HEK293 (cell line): ENCODE measurements around the gene RBP7.
"Not testable (repeated sequence)": the region's sequence is repeated elsewhere in the genome, so short reads cannot be mapped to it uniquely, and the experiment has no call there.

Source experiments
- CTCF ChIA-PET: fragments of 350-600 bp; formaldehyde crosslinking; extraction: SDS; loops from one replicate; lab custom pipeline; 2021; ENCODE audit warnings: antibody characterized with exemption; lab: Yijun Ruan, JAX
- POLR2A ChIA-PET: fragments of 300-600 bp; formaldehyde crosslinking; extraction: SDS; loops from one replicate; lab custom pipeline; 2020; ENCODE audit warnings: antibody characterized with exemption, inconsistent platforms; lab: Yijun Ruan, JAX
- H3K27ac ChIP-seq: fragments of 200-500 bp; sonication (Bioruptor generic); 2 replicates; pipeline ENCODE4 v1.5.1; 2014; ENCODE audit warnings: low read depth, low read length, control low read depth, inconsistent platforms; ENCODE audit errors: extremely low read depth
- H3K36me3 ChIP-seq, 2 experiments: fragments of 200-500 bp in 1 of 2; sonication (Bioruptor generic) in 1 of 2; 1 replicate in 1 of 2; 2 replicates in 1 of 2; pipeline ENCODE4 v1.5.1; 2014 to 2017; ENCODE audit warnings: inconsistent platforms in 2 of 2, low read length in 2 of 2; ENCODE audit not compliant: control insufficient read depth in 2 of 2, insufficient read depth in 1 of 2
- H3K4me1 ChIP-seq: fragments of 200-500 bp; sonication (Bioruptor generic); 2 replicates; pipeline ENCODE4 v1.5.1; 2014; ENCODE audit warnings: mild to moderate bottlenecking, low read length, inconsistent platforms; ENCODE audit not compliant: control insufficient read depth, insufficient read depth
- H3K4me3 ChIP-seq: 2 replicates; pipeline ENCODE4 v1.5.1; 2011; ENCODE audit warnings: low read depth, mild to moderate bottlenecking, control low read depth, low read length, moderate library complexity
- H3K9me3 ChIP-seq: fragments of 200-500 bp; sonication (Bioruptor generic); 2 replicates; pipeline ENCODE4 v1.5.1; 2014; ENCODE audit warnings: low read depth, low read length, inconsistent platforms; ENCODE audit not compliant: control insufficient read depth, insufficient read depth
- FEZF1 ChIP-seq: fragments of 450-650 bp; formaldehyde crosslinking; IDR thresholded peaks from 2 replicates; pipeline ENCODE4 v1.5.1; 2016; ENCODE audit warnings: missing biosample characterization, missing genetic modification characterization
- KLF10 ChIP-seq: fragments of 450-650 bp; IDR thresholded peaks from 2 replicates; pipeline ENCODE4 v1.5.1; 2018; ENCODE audit warnings: missing biosample characterization, mild to moderate bottlenecking, missing genetic modification characterization
- OSR2 ChIP-seq: fragments of 450-650 bp; formaldehyde crosslinking; IDR thresholded peaks from 2 replicates; pipeline ENCODE4 v1.5.1; 2016; ENCODE audit warnings: missing biosample characterization, missing genetic modification characterization
- PRDM1 ChIP-seq: fragments of 450-650 bp; formaldehyde crosslinking; IDR thresholded peaks from 2 replicates; pipeline ENCODE4; 2016; ENCODE audit warnings: missing biosample characterization, missing genetic modification characterization
- SETDB1 ChIP-seq: IDR thresholded peaks from one replicate; pipeline ENCODE4 v1.6.1; 2017; ENCODE audit warnings: mild to moderate bottlenecking, low read length, moderate library complexity, mixed read lengths; ENCODE audit not compliant: insufficient read length
- TCF7L2 ChIP-seq: IDR thresholded peaks from 2 replicates; pipeline ENCODE4 v1.6.1; 2011; ENCODE audit warnings: low read depth, mild to moderate bottlenecking, inconsistent platforms, low read length, moderate library complexity, borderline replicate concordance
- TRIM28 ChIP-seq: IDR thresholded peaks from 2 replicates; pipeline ENCODE4 v1.6.1; 2011; ENCODE audit warnings: low read length, control low read depth, borderline replicate concordance
- YY1 ChIP-seq: fragments of 450-650 bp; formaldehyde crosslinking; IDR thresholded peaks from 2 replicates; pipeline ENCODE4 v1.5.1; 2018; ENCODE audit warnings: missing biosample characterization, missing genetic modification characterization
- ZNF133 ChIP-seq: fragments of 450-650 bp; formaldehyde crosslinking; IDR thresholded peaks from 2 replicates; pipeline ENCODE4 v1.5.1; 2016; ENCODE audit warnings: missing biosample characterization, missing genetic modification characterization
- ZNF16 ChIP-seq: fragments of 450-650 bp; formaldehyde crosslinking; IDR thresholded peaks from 2 replicates; pipeline ENCODE4 v1.5.1; 2016; ENCODE audit warnings: low read depth, missing biosample characterization, missing genetic modification characterization
- ZNF174 ChIP-seq: fragments of 450-650 bp; formaldehyde crosslinking; IDR thresholded peaks from 2 replicates; pipeline ENCODE4 v1.5.0; 2017; ENCODE audit warnings: missing biosample characterization, mild to moderate bottlenecking, missing genetic modification characterization
- ZNF214 ChIP-seq: fragments of 450-650 bp; formaldehyde crosslinking; IDR thresholded peaks from 2 replicates; pipeline ENCODE4 v1.5.1; 2017; ENCODE audit warnings: missing biosample characterization, mild to moderate bottlenecking, missing genetic modification characterization, borderline replicate concordance
- ZNF311 ChIP-seq: fragments of 450-650 bp; formaldehyde crosslinking; IDR thresholded peaks from 2 replicates; pipeline ENCODE4 v1.5.1; 2017; ENCODE audit warnings: missing biosample characterization, missing genetic modification characterization, borderline replicate concordance
- ZNF423 ChIP-seq: fragments of 450-650 bp; formaldehyde crosslinking; IDR thresholded peaks from 2 replicates; pipeline ENCODE4 v1.5.1; 2016; ENCODE audit warnings: missing biosample characterization, missing genetic modification characterization
- ZNF433 ChIP-seq: fragments of 450-650 bp; formaldehyde crosslinking; IDR thresholded peaks from 2 replicates; pipeline ENCODE4 v1.5.1; 2016; ENCODE audit warnings: missing biosample characterization, missing genetic modification characterization, low read depth
- ZNF548 ChIP-seq: fragments of 450-650 bp; formaldehyde crosslinking; IDR thresholded peaks from 2 replicates; pipeline ENCODE4 v1.5.1; 2016; ENCODE audit warnings: missing biosample characterization, missing genetic modification characterization
- ZNF560 ChIP-seq: fragments of 450-650 bp; formaldehyde crosslinking; IDR thresholded peaks from 2 replicates; pipeline ENCODE4 v1.5.1; 2017; ENCODE audit warnings: missing biosample characterization, missing genetic modification characterization, borderline replicate concordance
- ZNF621 ChIP-seq: fragments of 450-650 bp; formaldehyde crosslinking; IDR thresholded peaks from 2 replicates; pipeline ENCODE4 v1.5.1; 2017; ENCODE audit warnings: missing biosample characterization, missing genetic modification characterization
- ZNF623 ChIP-seq: fragments of 450-650 bp; formaldehyde crosslinking; IDR thresholded peaks from 2 replicates; pipeline ENCODE4 v1.5.1; 2016; ENCODE audit warnings: missing biosample characterization, missing genetic modification characterization
- ZNF776 ChIP-seq: fragments of 450-650 bp; formaldehyde crosslinking; IDR thresholded peaks from 2 replicates; pipeline ENCODE4 v1.5.0; 2017; ENCODE audit warnings: missing biosample characterization, missing genetic modification characterization, borderline replicate concordance
- ZSCAN23 ChIP-seq: fragments of 450-650 bp; formaldehyde crosslinking; IDR thresholded peaks from 2 replicates; pipeline ENCODE4 v1.5.1; 2016; ENCODE audit warnings: missing biosample characterization, missing genetic modification characterization
- TF ChIP-seq, protein P1 (sequence below): IDR thresholded peaks from 2 replicates; pipeline ENCODE4 v1.6.1; 2011; ENCODE audit warnings: mild to moderate bottlenecking, low read depth, low read length, borderline replicate concordance
- TF ChIP-seq, protein P2 (sequence below): fragments of 450-650 bp; formaldehyde crosslinking; IDR thresholded peaks from 2 replicates; pipeline ENCODE4 v1.5.1; 2016; ENCODE audit warnings: missing biosample characterization, missing genetic modification characterization

RBP7 gene

DNA sequence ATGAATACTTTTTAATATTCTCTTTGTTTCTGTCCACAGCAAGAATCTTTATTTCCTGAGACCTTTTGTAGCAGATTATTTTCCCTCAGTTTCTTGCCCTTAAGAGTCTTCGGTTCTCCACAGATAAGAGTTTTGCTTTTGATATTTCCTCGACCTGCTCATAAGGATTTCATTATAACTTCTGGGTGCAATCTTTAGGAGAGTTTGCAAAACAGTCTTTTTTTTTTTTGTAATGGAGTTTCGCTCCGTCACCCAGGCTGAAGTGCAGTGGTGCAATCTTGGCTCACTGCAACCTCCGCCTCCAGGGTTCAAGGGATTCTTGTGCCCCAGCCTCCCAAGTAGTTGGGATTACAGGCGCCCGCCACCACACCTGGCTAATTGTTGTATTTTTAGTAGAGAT, 25.6 kb downstream of the RBP7 start (continued):
- TF ChIP-seq ZNF433, result no peak
- TF ChIP-seq KLF10, result no peak
- TF ChIP-seq OSR2 (tag by site-specific recombination), result no peak
- TF ChIP-seq ZNF311, result no peak
- no peak for TF ChIP-seq ZNF16 (tag by site-specific recombination)

DNA sequence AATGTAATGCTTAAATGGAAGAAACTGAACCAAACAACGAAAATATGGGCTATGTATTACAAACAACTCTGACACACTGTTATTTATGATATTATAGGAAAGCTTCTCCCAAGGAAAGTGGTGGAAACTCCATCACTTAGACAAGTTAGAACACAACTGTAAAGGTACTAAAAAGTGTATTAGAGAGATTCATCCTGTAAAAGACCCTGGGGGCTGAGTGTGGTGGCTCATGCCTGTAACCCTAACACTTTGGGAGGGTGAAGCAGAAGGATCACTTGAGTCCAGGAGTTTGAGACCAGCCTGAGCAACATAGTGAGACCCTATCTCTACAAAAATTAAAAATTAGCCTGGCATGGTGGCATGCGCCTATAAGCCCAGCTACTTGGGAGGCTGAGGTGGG, 28.3 kb downstream of the RBP7 start:
- H3K4me1 ChIP-seq, result no peaks in the 10 kb centered on the region
- H3K4me3 ChIP-seq, result no peak overlapping the region
- no peak for TF ChIP-seq TCF7L2
- peak; percentile 54 for TF ChIP-seq SETDB1
- no peak for TF ChIP-seq ZNF214 (tag by site-specific recombination)
- no peaks in the 10 kb centered on the region for H3K9me3 ChIP-seq
- no peak overlapping the region for H3K27ac ChIP-seq
- ChIA-PET POLR2A (no interaction called here), CTCF (interaction anchor here (0.6 to 1.0 kb wide), 4 partner anchors 15 to 458 kb away, joined by 3 to 8 read pairs (median 4); no protein-coding TSS in a partner anchor)
- H3K36me3 ChIP-seq, result no peaks in the 10 kb centered on the region

DNA sequence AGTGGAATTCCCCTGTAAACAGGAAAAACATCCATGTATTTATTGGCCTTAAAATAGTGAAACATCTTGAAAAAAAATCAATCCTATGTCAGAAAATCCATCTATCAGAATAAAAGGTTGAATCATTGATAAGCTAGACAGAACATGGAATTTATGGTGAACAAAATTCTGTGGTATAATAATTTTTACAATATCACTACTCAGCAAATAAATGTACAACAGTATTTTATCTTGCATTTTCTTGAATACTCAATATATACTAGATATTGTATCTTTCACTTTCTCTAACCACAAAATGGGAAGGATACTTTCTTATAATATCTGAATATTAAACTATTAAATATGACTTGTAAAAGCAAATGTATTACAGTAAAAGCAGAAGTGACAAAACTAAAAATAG, 30.0 kb downstream of the RBP7 start:
- no peaks in the 10 kb centered on the region for H3K9me3 ChIP-seq
- POLR2A ChIA-PET, result no interaction called here
- H3K27ac ChIP-seq, result no peak overlapping the region
- no peaks in the 10 kb centered on the region for H3K36me3 ChIP-seq
- H3K4me1 ChIP-seq, result no peaks in the 10 kb centered on the region
- CTCF ChIA-PET, result no interaction called here
- TF ChIP-seq, protein P1, sequence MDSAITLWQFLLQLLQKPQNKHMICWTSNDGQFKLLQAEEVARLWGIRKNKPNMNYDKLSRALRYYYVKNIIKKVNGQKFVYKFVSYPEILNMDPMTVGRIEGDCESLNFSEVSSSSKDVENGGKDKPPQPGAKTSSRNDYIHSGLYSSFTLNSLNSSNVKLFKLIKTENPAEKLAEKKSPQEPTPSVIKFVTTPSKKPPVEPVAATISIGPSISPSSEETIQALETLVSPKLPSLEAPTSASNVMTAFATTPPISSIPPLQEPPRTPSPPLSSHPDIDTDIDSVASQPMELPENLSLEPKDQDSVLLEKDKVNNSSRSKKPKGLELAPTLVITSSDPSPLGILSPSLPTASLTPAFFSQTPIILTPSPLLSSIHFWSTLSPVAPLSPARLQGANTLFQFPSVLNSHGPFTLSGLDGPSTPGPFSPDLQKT, result no peak
- TF ChIP-seq YY1 (tag by site-specific recombination), result no peak
- no peak for TF ChIP-seq ZNF776 (tag by site-specific recombination)
- TF ChIP-seq ZNF133, result no peak
- TF ChIP-seq ZNF560 (tag by site-specific recombination), result no peak
- TF ChIP-seq ZNF623, result no peak
- TF ChIP-seq ZNF548, result no peak
- no peak for TF ChIP-seq TRIM28
- TF ChIP-seq ZSCAN23 (tag by site-specific recombination), result no peak
- TF ChIP-seq FEZF1 (tag by site-specific recombination), result no peak
- TF ChIP-seq ZNF621 (tag by site-specific recombination), result no peak
- TF ChIP-seq ZNF423 (tag by site-specific recombination), result no peak
- TF ChIP-seq, protein P2, sequence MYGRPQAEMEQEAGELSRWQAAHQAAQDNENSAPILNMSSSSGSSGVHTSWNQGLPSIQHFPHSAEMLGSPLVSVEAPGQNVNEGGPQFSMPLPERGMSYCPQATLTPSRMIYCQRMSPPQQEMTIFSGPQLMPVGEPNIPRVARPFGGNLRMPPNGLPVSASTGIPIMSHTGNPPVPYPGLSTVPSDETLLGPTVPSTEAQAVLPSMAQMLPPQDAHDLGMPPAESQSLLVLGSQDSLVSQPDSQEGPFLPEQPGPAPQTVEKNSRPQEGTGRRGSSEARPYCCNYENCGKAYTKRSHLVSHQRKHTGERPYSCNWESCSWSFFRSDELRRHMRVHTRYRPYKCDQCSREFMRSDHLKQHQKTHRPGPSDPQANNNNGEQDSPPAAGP (tag by site-specific recombination), result no peak
- TF ChIP-seq ZNF174, result no peak
- no peak overlapping the region for H3K4me3 ChIP-seq

DNA sequence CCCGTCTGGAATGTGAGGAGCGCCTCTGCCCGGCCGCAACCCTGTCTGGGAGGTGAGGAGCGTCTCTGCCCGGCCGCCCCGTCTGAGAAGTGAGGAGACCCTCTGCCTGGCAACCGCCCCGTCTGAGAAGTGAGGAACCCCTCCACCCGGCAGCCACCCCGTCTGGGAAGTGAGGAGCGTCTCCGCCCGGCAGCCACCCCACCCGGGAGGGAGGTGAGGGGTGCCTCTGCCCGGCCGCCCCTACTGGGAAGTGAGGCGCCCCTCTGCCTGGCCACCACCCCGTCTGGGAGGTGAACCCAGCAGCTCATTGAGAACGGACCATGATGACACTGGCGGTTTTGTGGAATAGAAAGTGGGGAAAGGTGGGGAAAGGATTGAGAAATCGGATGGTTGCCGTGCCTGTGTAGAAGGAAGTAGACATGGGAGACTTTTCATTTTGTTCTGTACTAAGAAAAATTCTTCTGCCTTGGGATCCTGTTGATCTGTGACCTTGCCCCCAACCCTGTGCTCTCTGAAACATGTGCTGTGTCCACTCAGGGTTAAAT, 32.0 kb downstream of the RBP7 start:
- H3K36me3 ChIP-seq, H3K4me1 ChIP-seq, H3K9me3 ChIP-seq, POLR2A ChIA-PET, H3K27ac ChIP-seq, H3K4me3 ChIP-seq, CTCF ChIA-PET: not testable (repeated sequence)
- 0 out of 2 replicates have a peak, but pooled peaks have one; percentile 24 for TF ChIP-seq PRDM1 (tag by site-specific recombination)
